Central memory CD4-positive, alpha-beta T cell (primary cell): Measurements from ENCODE around the gene GCNT2.
"Not testable (repeated sequence)": the region's sequence is repeated elsewhere in the genome, so short reads cannot be mapped to it uniquely, and the experiment has no call there.

ENCODE experiments used
- DNase-seq: peaks from one replicate; pipeline ENCODE4 v3.0.0; 2022

GCNT2 gene

GRCh38 chr6:10514049-10514780, 6.9 kb upstream of the GCNT2 start:
- no peak for DNase-seq

GRCh38 chr6:10516953-10517352, 4.2 kb upstream of the GCNT2 start:
- no peak for DNase-seq

GRCh38 chr6:10518557-10519407, 2.4 kb upstream of the GCNT2 start:
- DNase-seq: no peak

- not testable (repeated sequence) for DNase-seq
Observed at GRCh38 chr6:10519408-10519697, 1.8 kb upstream of the GCNT2 start.

GRCh38 chr6:10520468-10520867, 683 bp upstream of the GCNT2 start:
- DNase-seq: no peak

- DNase-seq: no peak
Observed at GRCh38 chr6:10522929-10523573, 1.9 kb downstream of the GCNT2 start.

- no peak for DNase-seq
Observed at GRCh38 chr6:10526156-10526555, 5.0 kb downstream of the GCNT2 start.

- peak; percentile 8 for DNase-seq
Observed at GRCh38 chr6:10528158-10528981, 7.2 kb downstream of the GCNT2 start.

GRCh38 chr6:10529231-10529801, 8.2 kb downstream of the GCNT2 start:
- DNase-seq: no peak

- not testable (repeated sequence) for DNase-seq
Observed at GRCh38 chr6:10529828-10530374, 8.8 kb downstream of the GCNT2 start.

GRCh38 chr6:10531503-10531902, 10.4 kb downstream of the GCNT2 start:
- no peak for DNase-seq

- DNase-seq: no peak
Observed at GRCh38 chr6:10531942-10532341, 10.8 kb downstream of the GCNT2 start.

- no peak for DNase-seq
Observed at GRCh38 chr6:10532392-10532791, 11.2 kb downstream of the GCNT2 start.

GRCh38 chr6:10534419-10534762, 13.2 kb downstream of the GCNT2 start:
- DNase-seq: no peak

- no peak for DNase-seq
Observed at GRCh38 chr6:10535193-10535592, 14.0 kb downstream of the GCNT2 start.

- DNase-seq: no peak
Observed at GRCh38 chr6:10537726-10538125, 16.6 kb downstream of the GCNT2 start.

- no peak for DNase-seq
Observed at GRCh38 chr6:10540073-10540746, 19.1 kb downstream of the GCNT2 start.

GRCh38 chr6:10541591-10541990, 20.4 kb downstream of the GCNT2 start:
- no peak for DNase-seq

GRCh38 chr6:10542213-10542612, 21.1 kb downstream of the GCNT2 start:
- DNase-seq: no peak

- DNase-seq: no peak
Observed at GRCh38 chr6:10543488-10543887, 22.3 kb downstream of the GCNT2 start.

GRCh38 chr6:10545482-10545881, 24.3 kb downstream of the GCNT2 start:
- no peak for DNase-seq

- DNase-seq: no peak
Observed at GRCh38 chr6:10547809-10548208, 26.7 kb downstream of the GCNT2 start.
